IPS-18c (cell line): ENCODE measurements around the gene VAMP5.
"Not testable (repeated sequence)": the region's sequence is repeated elsewhere in the genome, so short reads cannot be mapped to it uniquely, and the experiment has no call there.

Experiments
- H3K4me3 ChIP-seq: 2 replicates; pipeline ENCODE4 v1.7.0; 2013; ENCODE audit warnings: low read depth, mild to moderate bottlenecking, low read length, moderate library complexity; ENCODE audit not compliant: insufficient read depth
- H3K9me3 ChIP-seq: one replicate; pipeline ENCODE4 v1.6.1; 2013; ENCODE audit warnings: mild to moderate bottlenecking, low read length, moderate library complexity; ENCODE audit not compliant: control insufficient read depth, insufficient read depth

Gene VAMP5

GRCh38 chr2:85547859-85548607 is 36.2 kb upstream of the VAMP5 start:
- Histone ChIP-seq H3K9me3 (no peaks in the 10 kb centered on the region), H3K4me3 (no peak overlapping the region)

- Histone ChIP-seq H3K9me3 (no peaks in the 10 kb centered on the region), H3K4me3 (no peak overlapping the region)
Observed at GRCh38 chr2:85548608-85548900, 35.7 kb upstream of the VAMP5 start.

DNA sequence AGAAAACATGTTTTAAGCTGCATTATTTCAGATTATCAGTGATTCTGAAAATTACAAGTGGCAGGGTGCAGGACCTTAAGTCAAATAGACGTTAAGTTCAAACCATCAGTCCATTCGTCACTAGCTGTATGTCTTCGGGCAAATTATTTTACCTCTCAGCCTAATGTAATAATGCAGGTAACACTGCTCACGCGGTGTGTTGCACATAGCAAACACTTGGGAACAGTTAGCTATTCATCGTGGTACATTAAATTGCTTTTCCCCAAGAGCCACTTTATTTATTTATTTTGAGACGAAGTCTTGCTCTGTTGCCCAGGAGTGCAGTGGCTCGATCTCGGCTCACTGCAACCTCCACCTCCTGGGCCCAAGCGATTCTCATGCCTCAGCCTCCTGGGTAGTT is 35.1 kb upstream of the VAMP5 start:
- Histone ChIP-seq H3K4me3 (no peak overlapping the region), H3K9me3 (no peaks in the 10 kb centered on the region)

GRCh38 chr2:85549826-85550225 is 34.4 kb upstream of the VAMP5 start:
- H3K4me3 ChIP-seq, result no peak overlapping the region

GRCh38 chr2:85550486-85550885 is 33.7 kb upstream of the VAMP5 start:
- H3K9me3 ChIP-seq, result no peaks in the 10 kb centered on the region
- no peak overlapping the region for H3K4me3 ChIP-seq

More at GRCh38 chr2:85549826-85550225, 34.4 kb upstream of the VAMP5 start:
- no peaks in the 10 kb centered on the region for H3K9me3 ChIP-seq

DNA sequence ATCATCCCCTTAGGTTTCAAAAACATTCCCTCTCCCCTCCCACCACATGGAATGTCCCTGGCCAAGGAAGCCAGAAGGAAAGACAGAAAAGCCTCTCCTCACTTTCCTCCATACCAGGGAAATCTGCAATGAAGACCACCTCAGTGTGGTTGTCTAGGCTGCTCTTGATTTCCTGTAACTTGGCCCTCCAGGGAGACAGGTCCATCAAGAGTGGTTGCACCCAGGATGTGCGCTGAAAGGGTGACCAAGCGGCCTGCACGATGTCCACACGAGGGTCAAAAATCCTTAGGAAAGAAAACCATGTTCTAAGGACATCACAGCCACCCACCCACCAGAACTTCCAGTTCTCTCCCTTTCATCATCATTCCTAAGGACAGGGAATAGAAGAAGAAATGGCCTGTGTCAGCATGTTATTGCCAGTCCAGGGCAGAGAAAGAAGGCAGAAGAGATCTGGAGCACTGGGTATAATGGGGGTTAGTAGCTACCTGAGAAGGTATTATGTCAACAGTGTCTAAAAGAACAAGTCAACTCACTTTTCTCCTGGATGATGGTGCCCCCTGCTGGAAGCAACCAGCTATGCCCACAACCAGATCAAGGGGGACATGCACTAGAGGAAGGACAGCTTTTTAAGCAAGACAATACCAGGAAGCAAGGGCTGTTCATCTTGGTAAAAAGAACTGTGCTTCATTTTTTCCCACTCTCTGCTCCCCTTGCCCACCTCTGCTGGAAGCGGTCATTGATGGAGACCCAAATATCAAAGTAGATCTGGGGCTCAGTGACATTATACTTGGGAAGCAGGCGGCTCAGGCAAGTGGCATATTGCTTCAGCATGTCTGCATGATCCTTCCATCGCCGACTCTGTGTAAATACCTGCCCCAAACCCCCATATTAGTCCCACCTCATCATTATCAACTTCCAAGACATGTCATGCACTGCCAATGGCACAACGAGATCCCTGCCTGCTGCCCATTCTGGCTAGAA is 32.2 kb upstream of the VAMP5 start:
- H3K9me3 ChIP-seq, result no peaks in the 10 kb centered on the region
- no peak overlapping the region for H3K4me3 ChIP-seq

DNA sequence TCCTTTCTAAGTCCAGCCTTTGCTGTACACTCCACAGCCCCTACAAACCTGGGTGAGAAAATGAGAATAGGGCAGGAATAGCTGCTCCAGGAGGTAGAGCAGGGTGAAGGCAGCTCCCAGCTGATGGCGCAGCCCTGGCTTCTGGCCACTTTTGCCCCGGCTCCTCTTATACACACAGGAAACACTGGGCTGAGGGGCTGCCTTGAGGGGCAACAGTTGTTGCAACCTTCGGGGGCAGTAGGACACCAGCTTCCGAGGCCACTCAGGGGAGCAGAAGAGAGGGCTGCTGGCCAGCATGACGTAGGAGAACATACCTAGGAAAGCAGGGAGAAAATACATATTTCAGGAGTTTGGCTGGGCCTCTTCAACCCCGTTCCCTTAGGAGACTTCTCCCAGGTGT is 31.0 kb upstream of the VAMP5 start:
- H3K9me3 ChIP-seq, result no peaks in the 10 kb centered on the region

DNA sequence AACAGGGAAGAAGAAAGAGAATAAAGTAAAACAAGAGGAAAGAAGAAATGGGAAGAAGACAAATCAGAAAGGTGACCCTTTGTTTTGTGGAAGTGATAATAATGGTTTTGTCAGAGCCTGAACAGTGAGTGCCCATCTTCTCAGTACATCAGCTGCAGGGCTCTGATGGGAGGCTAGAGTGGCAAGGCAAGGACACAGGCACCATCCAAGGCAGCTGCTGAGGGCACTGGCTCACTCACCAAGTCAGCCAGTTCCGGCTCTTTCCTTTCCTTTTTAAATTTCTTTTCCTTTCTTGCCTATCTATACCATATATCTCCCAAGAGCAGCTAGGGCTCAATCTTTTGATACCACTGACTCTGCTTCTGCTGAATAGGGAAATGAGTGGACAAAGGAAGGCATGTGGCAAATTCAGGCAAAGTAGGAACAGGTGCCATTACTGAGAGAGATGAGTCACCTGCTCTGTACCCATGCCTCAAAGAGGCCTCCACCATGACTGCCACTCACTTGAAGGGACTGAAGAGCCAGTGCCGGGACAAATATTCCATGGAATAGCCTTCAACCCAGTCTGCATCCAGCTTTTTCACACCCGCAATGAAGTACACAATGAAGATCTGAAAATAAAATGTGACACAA is 29.1 kb upstream of the VAMP5 start:
- H3K4me3 ChIP-seq, result no peak overlapping the region
- H3K9me3 ChIP-seq, result no peaks in the 10 kb centered on the region

More for the DNA sequence above, 31.0 kb upstream of the VAMP5 start:
- no peak overlapping the region for H3K4me3 ChIP-seq

DNA sequence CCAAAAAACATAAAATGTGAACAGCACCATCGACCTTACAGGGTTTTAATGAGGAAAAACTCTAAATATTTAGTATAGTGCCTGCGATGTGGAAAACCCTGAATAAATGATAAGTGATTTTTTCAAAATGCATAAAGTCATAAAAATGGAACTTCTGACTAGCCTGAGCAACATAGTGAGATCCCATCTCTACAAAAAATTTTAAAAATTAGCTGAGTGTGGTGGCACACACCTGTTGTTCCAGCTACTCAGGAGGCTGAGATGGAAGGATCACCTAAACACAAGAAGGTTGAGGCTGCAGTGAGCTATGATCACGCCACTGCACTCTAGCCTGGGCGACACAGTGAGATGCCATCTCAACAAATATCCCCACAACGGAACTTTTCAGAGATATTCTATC is 27.1 kb upstream of the VAMP5 start:
- Histone ChIP-seq H3K9me3 (no peaks in the 10 kb centered on the region), H3K4me3 (no peak overlapping the region)

DNA sequence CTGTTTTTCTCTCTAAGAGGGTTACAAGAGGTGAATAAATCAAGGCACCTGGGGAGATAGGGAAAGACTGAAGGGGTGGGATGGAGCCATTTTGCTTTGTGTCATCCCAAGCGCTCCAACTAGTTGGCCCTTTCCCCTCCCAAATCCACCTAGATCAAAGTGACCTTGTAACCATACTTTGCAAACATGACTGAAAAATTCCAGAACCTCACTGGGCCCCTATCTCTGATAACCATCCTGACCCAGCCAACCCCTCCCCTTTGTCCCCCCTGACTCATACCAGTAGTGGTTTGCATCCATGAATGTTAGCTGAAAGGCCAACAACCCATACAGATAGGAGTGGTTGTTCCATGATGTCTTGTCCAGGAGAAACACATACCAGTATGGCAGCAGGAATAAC is 26.1 kb upstream of the VAMP5 start:
- Histone ChIP-seq H3K4me3 (no peak overlapping the region), H3K9me3 (no peaks in the 10 kb centered on the region)

DNA sequence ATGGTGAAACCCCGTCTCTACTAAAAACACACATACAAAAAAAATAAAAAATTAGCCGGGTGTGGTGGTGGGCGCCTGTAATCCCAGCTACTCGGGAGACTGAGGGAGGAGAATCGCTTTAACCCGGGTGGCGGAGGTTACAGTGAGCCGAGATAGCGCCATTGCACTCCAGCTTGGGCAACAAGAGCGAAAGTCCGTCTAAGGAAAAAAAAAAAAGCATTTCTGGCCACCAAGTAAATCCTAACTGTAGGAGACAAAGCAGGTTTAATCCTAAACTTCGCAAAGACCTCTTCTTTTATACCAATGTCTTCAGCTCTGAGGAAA is 23.9 kb upstream of the VAMP5 start:
- H3K4me3 ChIP-seq, result peak overlapping the region; percentile 82
- H3K9me3 ChIP-seq, result not testable (repeated sequence)

GRCh38 chr2:85560812-85561279 is 23.4 kb upstream of the VAMP5 start:
- no peaks in the 10 kb centered on the region for H3K9me3 ChIP-seq
- H3K4me3 ChIP-seq, result peak overlapping the region; percentile 82

GRCh38 chr2:85561280-85562212 is 22.7 kb upstream of the VAMP5 start, which contains the start of gene GGCX:
GGCX (minus strand) TSS chr2:85561493; CDS start chr2:85561428, 65 bp downstream.
- Histone ChIP-seq H3K9me3 (no peaks in the 10 kb centered on the region), H3K4me3 (peak within 1 kb of the TSS; percentile 82)

DNA sequence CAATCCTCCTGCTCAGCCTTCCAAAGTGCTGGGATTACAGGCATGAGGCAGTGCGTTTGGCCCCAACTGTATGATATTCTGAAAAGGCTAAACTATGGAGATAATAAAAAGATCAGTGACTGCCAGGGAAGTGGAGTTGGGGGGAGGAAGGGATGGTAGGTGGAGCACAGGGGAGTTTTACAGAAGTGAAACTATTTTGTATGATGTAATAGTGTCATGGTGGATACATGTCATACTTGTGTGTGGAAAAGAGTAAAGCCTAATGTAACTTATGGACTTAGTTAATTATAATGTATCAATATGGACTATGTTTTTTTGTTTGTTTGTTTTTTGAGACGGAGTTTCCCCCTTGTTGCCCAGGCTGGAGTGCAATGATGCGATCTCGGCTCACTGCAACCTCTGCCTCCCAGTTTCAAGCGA is 20.1 kb upstream of the VAMP5 start:
- H3K9me3 ChIP-seq, result no peaks in the 10 kb centered on the region
- H3K4me3 ChIP-seq, result no peak overlapping the region

- H3K4me3 ChIP-seq, result no peak overlapping the region
- no peaks in the 10 kb centered on the region for H3K9me3 ChIP-seq
Observed at GRCh38 chr2:85566265-85566664, 18.0 kb upstream of the VAMP5 start.

DNA sequence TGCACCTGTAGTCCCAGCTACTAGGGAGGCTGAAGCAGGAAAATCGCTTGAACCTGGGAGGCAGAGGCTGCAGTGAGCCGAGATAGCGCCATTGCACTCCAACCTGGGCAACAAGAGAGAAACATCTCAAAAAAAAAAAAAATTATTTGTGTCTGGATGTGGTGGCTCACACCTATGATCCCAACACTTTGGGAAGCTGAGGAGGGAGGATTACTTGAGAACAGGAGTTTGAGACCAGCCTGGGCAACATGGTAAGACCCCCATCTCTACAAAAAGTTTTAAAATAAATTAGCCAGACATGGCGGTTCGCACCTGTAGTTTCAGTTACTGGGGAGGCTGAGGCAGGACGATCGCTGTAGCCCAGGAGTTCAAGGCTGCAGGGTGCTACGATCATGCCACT is 8.5 kb upstream of the VAMP5 start:
- Histone ChIP-seq H3K4me3 (no peak overlapping the region), H3K9me3 (no peaks in the 10 kb centered on the region)

DNA sequence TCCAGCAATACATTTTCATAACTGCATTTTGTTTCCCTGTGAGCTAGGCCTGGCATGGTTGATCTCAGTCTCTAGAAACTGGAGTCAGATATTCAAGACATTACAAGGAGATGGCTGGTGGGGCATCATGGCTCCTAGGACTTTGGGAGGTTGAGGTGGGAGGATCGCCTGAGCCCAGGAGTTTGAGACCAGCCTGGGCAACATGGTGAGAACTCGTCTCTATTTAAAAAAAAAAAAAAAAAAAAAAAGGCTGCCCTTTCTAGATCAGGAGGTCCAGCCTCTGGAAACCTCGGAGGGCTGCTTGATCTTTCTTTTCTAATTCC is 7.2 kb upstream of the VAMP5 start:
- no peak overlapping the region for H3K4me3 ChIP-seq

More for the DNA sequence above, 7.2 kb upstream of the VAMP5 start:
- H3K9me3 ChIP-seq, result no peaks in the 10 kb centered on the region
